Measurements from ENCODE around the gene NFKBIL1.

NFKBIL1 gene

DNA sequence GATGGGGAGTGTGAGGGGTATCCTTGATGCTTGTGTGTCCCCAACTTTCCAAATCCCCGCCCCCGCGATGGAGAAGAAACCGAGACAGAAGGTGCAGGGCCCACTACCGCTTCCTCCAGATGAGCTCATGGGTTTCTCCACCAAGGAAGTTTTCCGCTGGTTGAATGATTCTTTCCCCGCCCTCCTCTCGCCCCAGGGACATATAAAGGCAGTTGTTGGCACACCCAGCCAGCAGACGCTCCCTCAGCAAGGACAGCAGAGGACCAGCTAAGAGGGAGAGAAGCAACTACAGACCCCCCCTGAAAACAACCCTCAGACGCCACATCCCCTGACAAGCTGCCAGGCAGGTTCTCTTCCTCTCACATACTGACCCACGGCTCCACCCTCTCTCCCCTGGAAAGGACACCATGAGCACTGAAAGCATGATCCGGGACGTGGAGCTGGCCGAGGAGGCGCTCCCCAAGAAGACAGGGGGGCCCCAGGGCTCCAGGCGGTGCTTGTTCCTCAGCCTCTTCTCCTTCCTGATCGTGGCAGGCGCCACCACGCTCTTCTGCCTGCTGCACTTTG is 28.0 kb downstream of the NFKBIL1 start, which contains the start of gene TNF:
TNF (plus strand) TSS at position 231 of the 567 bp plus-strand sequence; CDS start at position 408, 177 bp downstream.
- Histone ChIP-seq H3K27ac (no peak within 1 kb of the TSS), H3K4me3 (peak within 1 kb of the TSS; percentile 21), H3K4me1 (peaks cover 0 to under 1% (median under 1%) of the 10 kb centered on the region in 4 donors), H3K36me3 (no peaks in the 10 kb centered on the region), H3K27me3 (peaks cover 0 to 21% of the 10 kb centered on the region in 2 donors), H3K9me3 (no peaks in the 10 kb centered on the region)
- no peak for TF ChIP-seq CTCF (IDR thresholded peaks at IDR 0.05)
- intact Hi-C loops (cut with DNase I; ENCODE audit: low total_unique reads): no loop called here
- peak; percentile 58 to 71 for DNase-seq

- intact Hi-C loops (cut with DNase I; ENCODE audit: low total_unique reads): no loop called here
- no peak for DNase-seq
- Histone ChIP-seq H3K27me3 (peaks cover 0 to 21% of the 10 kb centered on the region in 2 donors), H3K4me1 (peaks cover 0 to 4% (median 2%) of the 10 kb centered on the region in 4 donors), H3K9me3 (no peaks in the 10 kb centered on the region), H3K36me3 (no peaks in the 10 kb centered on the region), H3K27ac (no peak overlapping the region), H3K4me3 (peak overlapping the region; percentile 21)
- TF ChIP-seq CTCF (IDR thresholded peaks at IDR 0.05): no peak
Observed at GRCh38 chr6:31575952-31576685, 28.7 kb downstream of the NFKBIL1 start.

DNA sequence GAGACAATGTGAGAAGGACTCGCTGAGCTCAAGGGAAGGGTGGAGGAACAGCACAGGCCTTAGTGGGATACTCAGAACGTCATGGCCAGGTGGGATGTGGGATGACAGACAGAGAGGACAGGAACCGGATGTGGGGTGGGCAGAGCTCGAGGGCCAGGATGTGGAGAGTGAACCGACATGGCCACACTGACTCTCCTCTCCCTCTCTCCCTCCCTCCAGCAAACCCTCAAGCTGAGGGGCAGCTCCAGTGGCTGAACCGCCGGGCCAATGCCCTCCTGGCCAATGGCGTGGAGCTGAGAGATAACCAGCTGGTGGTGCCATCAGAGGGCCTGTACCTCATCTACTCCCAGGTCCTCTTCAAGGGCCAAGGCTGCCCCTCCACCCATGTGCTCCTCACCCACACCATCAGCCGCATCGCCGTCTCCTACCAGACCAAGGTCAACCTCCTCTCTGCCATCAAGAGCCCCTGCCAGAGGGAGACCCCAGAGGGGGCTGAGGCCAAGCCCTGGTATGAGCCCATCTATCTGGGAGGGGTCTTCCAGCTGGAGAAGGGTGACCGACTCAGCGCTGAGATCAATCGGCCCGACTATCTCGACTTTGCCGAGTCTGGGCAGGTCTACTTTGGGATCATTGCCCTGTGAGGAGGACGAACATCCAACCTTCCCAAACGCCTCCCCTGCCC is 29.6 kb downstream of the NFKBIL1 start:
- peaks cover 0 to 21% of the 10 kb centered on the region in 2 donors for H3K27me3 ChIP-seq
- H3K36me3 ChIP-seq: no peaks in the 10 kb centered on the region
- H3K27ac ChIP-seq: no peak overlapping the region
- H3K9me3 ChIP-seq: no peaks in the 10 kb centered on the region
- intact Hi-C loops (cut with DNase I; ENCODE audit: low total_unique reads): no loop called here
- DNase-seq: no peak
- peaks cover 0 to 11% (median 9%) of the 10 kb centered on the region in 4 donors for H3K4me1 ChIP-seq
- no peak for TF ChIP-seq CTCF (IDR thresholded peaks at IDR 0.05)
- H3K4me3 ChIP-seq: no peak overlapping the region

DNA sequence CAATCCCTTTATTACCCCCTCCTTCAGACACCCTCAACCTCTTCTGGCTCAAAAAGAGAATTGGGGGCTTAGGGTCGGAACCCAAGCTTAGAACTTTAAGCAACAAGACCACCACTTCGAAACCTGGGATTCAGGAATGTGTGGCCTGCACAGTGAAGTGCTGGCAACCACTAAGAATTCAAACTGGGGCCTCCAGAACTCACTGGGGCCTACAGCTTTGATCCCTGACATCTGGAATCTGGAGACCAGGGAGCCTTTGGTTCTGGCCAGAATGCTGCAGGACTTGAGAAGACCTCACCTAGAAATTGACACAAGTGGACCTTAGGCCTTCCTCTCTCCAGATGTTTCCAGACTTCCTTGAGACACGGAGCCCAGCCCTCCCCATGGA is 30.2 kb downstream of the NFKBIL1 start:
- Histone ChIP-seq H3K36me3 (no peaks in the 10 kb centered on the region), H3K27ac (no peak overlapping the region), H3K27me3 (peaks cover 0 to 21% of the 10 kb centered on the region in 2 donors), H3K9me3 (no peaks in the 10 kb centered on the region), H3K4me1 (peaks cover 0 to 16% (median 11%) of the 10 kb centered on the region in 4 donors), H3K4me3 (no peak overlapping the region)
- DNase-seq: no peak
- no peak for TF ChIP-seq CTCF (IDR thresholded peaks at IDR 0.05)
- intact Hi-C loops (cut with DNase I; ENCODE audit: low total_unique reads): no loop called here

DNA sequence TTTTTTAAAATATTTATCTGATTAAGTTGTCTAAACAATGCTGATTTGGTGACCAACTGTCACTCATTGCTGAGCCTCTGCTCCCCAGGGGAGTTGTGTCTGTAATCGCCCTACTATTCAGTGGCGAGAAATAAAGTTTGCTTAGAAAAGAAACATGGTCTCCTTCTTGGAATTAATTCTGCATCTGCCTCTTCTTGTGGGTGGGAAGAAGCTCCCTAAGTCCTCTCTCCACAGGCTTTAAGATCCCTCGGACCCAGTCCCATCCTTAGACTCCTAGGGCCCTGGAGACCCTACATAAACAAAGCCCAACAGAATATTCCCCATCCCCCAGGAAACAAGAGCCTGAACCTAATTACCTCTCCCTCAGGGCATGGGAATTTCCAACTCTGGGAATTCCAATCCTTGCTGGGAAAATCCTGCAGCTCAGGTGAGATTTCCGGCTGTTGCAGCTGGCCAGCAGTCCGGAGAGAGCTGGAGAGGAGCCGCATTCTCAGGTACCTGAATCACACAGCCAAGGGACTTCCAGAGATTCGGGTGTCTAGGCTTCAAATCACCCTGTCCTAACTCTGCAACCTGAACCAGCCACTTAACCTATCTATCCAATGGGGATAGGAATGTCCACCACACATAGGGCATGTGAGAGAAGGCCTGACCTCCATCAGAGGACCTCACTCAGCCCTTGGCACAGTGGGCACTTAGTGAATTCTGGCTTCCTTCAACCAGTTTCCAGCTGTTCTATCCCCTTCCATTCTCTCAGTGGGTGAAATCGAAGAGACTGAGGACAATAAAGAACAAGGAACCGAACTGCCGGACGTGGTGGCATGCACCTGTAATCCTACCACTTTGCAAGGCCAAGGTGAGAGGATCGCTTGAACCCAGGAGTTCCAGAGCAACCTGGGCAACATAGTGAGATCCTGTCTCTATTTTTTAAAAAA is 31.0 kb downstream of the NFKBIL1 start:
- Histone ChIP-seq H3K9me3 (no peaks in the 10 kb centered on the region), H3K27me3 (peaks cover 0 to 12% of the 10 kb centered on the region in 2 donors), H3K36me3 (no peaks in the 10 kb centered on the region), H3K4me3 (no peak overlapping the region), H3K27ac (no peak overlapping the region), H3K4me1 (peaks cover 0 to 16% (median 11%) of the 10 kb centered on the region in 4 donors)
- no peak for DNase-seq
- intact Hi-C loops (cut with DNase I; ENCODE audit: low total_unique reads): no loop called here
- TF ChIP-seq CTCF (IDR thresholded peaks at IDR 0.05): no peak

Measured in tibial artery (tissue), 4 donors.